IMR-90 (cell line): ENCODE measurements around the gene SLC38A1. TPM values are rescaled to one million over a fixed set of nuclear protein-coding genes. Genes with fewer than 3 reads are reported as not detected.

ENCODE experiments used
- ATAC-seq: fragments of 200-7000 bp; cut with Tn5 transposase; 2 replicates; pipeline ENCODE4 v1.9.1; 2020; ENCODE audit warnings: low read depth, mild to moderate bottlenecking, moderate library complexity
- BruUV-seq: library from RNA; stranded (reverse); fragments of 400-500 nt; replicated peaks from 2 replicates; lab custom pipeline; 2021; lab: Mats Ljungman, UMichigan
- CTCF ChIA-PET: fragments of 300-600 bp; formaldehyde crosslinking; extraction: SDS; loops from one replicate; lab custom pipeline; 2021; ENCODE audit warnings: antibody characterized with exemption; lab: Yijun Ruan, JAX
- POLR2A ChIA-PET: fragments of 300-600 bp; sonication (Branson Sonifier 250); formaldehyde crosslinking; loops from one replicate; lab custom pipeline; 2022; ENCODE audit warnings: antibody characterized with exemption; ENCODE audit not compliant: unreplicated experiment; lab: Charles Lee
- DNase-seq: peaks from one replicate; pipeline ENCODE4 v3.0.0; 2013
- H2AFZ ChIP-seq: replicated peaks from 2 replicates; pipeline ENCODE3; 2013; ENCODE audit warnings: low read length, mild to moderate bottlenecking; ENCODE audit not compliant: poor library complexity
- H2AK5ac ChIP-seq: 2 replicates; pipeline ENCODE4 v1.6.1; 2013; ENCODE audit warnings: low read depth, low read length, inconsistent platforms
- H2AK9ac ChIP-seq: replicated peaks from 2 replicates; pipeline ENCODE3; 2013; ENCODE audit warnings: mild to moderate bottlenecking, low read depth, low read length, moderate library complexity; ENCODE audit not compliant: poor library complexity
- H2BK120ac ChIP-seq: 2 replicates; pipeline ENCODE4 v1.6.1; 2013; ENCODE audit warnings: low read depth, low read length, inconsistent platforms
- H2BK15ac ChIP-seq: 3 replicates; pipeline ENCODE4 v1.6.1; 2013; ENCODE audit warnings: low read depth, low read length, inconsistent platforms
- H2BK20ac ChIP-seq: 2 replicates; pipeline ENCODE4 v1.6.1; 2013; ENCODE audit warnings: low read depth, mild to moderate bottlenecking, inconsistent platforms, low read length, moderate library complexity
- H2BK5ac ChIP-seq: 2 replicates; pipeline ENCODE4 v1.6.1; 2013; ENCODE audit warnings: mild to moderate bottlenecking, low read depth, low read length, inconsistent platforms; ENCODE audit not compliant: poor library complexity, severe bottlenecking
- H3K14ac ChIP-seq: replicated peaks from 2 replicates; pipeline ENCODE4 v1.6.1; 2013; ENCODE audit warnings: low read depth, low read length, inconsistent platforms
- H3K18ac ChIP-seq: 2 replicates; pipeline ENCODE4 v1.6.1; 2013; ENCODE audit warnings: low read depth, low read length, control low read depth
- H3K23ac ChIP-seq: 2 replicates; pipeline ENCODE4 v1.6.1; 2013; ENCODE audit warnings: low read depth, low read length, inconsistent platforms
- H3K27ac ChIP-seq: 2 replicates; pipeline ENCODE4 v1.5.1; 2013; ENCODE audit warnings: mild to moderate bottlenecking, control low read depth, low read length; ENCODE audit not compliant: insufficient read depth
- H3K27me3 ChIP-seq: 2 replicates; pipeline ENCODE4 v1.6.1; 2013; ENCODE audit warnings: low read length; ENCODE audit not compliant: control insufficient read depth, insufficient read depth
- H3K36me3 ChIP-seq: 2 replicates; pipeline ENCODE4 v1.6.1; 2013; ENCODE audit warnings: low read length, mixed read lengths; ENCODE audit not compliant: control insufficient read depth, insufficient read depth
- H3K4ac ChIP-seq: 2 replicates; pipeline ENCODE4 v1.6.1; 2013; ENCODE audit warnings: low read depth, low read length, inconsistent platforms
- H3K4me1 ChIP-seq: 2 replicates; pipeline ENCODE4 v1.6.1; 2013; ENCODE audit warnings: low read length, mixed read lengths; ENCODE audit not compliant: control insufficient read depth, insufficient read depth
- H3K4me2 ChIP-seq: 2 replicates; pipeline ENCODE4 v1.6.1; 2013; ENCODE audit warnings: low read depth, mild to moderate bottlenecking, control low read depth, low read length, moderate library complexity
- H3K4me3 ChIP-seq: 2 replicates; pipeline ENCODE4 v1.5.1; 2013; ENCODE audit warnings: low read depth, mild to moderate bottlenecking, control low read depth, low read length, moderate library complexity; ENCODE audit not compliant: insufficient read depth
- H3K56ac ChIP-seq: 2 replicates; pipeline ENCODE4 v1.6.1; 2013; ENCODE audit warnings: low read length, inconsistent platforms; ENCODE audit not compliant: insufficient read depth; ENCODE audit errors: extremely low read depth
- H3K79me1 ChIP-seq, 2 experiments: 2 replicates each; pipeline ENCODE4 v1.6.1; 2013; ENCODE audit warnings: low read length in 2 of 2, inconsistent platforms in 1 of 2, low read depth in 1 of 2
- H3K9ac ChIP-seq: 2 replicates; pipeline ENCODE4 v1.6.1; 2013; ENCODE audit warnings: low read depth, low read length, control low read depth
- H3K9me1 ChIP-seq: 2 replicates; pipeline ENCODE4 v1.6.1; 2013; ENCODE audit warnings: low read length, inconsistent platforms; ENCODE audit not compliant: insufficient read depth
- H3K9me3 ChIP-seq: 2 replicates; pipeline ENCODE4 v1.6.1; 2013; ENCODE audit warnings: low read length; ENCODE audit not compliant: control insufficient read depth, insufficient read depth
- H4K20me1 ChIP-seq: 2 replicates; pipeline ENCODE4 v1.6.1; 2013; ENCODE audit warnings: low read length, inconsistent platforms; ENCODE audit not compliant: insufficient read depth
- H4K5ac ChIP-seq: 2 replicates; pipeline ENCODE4 v1.6.1; 2013; ENCODE audit warnings: mild to moderate bottlenecking, low read depth, low read length, control low read depth
- H4K8ac ChIP-seq, 2 experiments: 2 replicates each; pipeline ENCODE4 v1.6.1; 2013; ENCODE audit warnings: low read depth in 2 of 2, low read length in 2 of 2, control low read depth in 1 of 2, inconsistent platforms in 1 of 2
- H4K91ac ChIP-seq: 2 replicates; pipeline ENCODE4 v1.6.1; 2013; ENCODE audit warnings: low read depth, low read length, inconsistent platforms; ENCODE audit not compliant: insufficient read depth
- BHLHE40 ChIP-seq: fragments of 150-350 bp; IDR thresholded peaks from 2 replicates; pipeline ENCODE4 v1.6.1; 2016; ENCODE audit warnings: mild to moderate bottlenecking, low read depth, low read length
- CEBPB ChIP-seq: IDR thresholded peaks from 2 replicates; pipeline ENCODE4 v1.6.1; 2012; ENCODE audit warnings: low read depth, low read length, improper control_type of control experiment
- MXI1 ChIP-seq: IDR thresholded peaks from 2 replicates; pipeline ENCODE4 v1.6.1; 2012; ENCODE audit warnings: low read depth, mild to moderate bottlenecking, low read length, moderate library complexity, borderline replicate concordance
- POLR2A ChIP-seq: IDR thresholded peaks from 2 replicates; pipeline ENCODE4 v1.6.1; 2012; ENCODE audit warnings: mild to moderate bottlenecking, low read depth, low read length
- WGBS, 2 experiments: methylation state at CpG; one replicate each; pipeline versions ENCODE4 v1.1.5 to v1.1.7; 2013; ENCODE audit warnings: missing lambda C conversion rate in 2 of 2; ENCODE audit not compliant: insufficient read length in 1 of 2; ENCODE audit errors: extremely low coverage in 2 of 2; 5-methylcytosine and 5-hydroxymethylcytosine counted together
- dilution Hi-C: fragments of 300-500 bp; cut with HindIII; formaldehyde crosslinking; loops from one replicate; pipeline ENCODE4 v1.14.3; 2018; ENCODE audit warnings: low sequenced_read_pairs; ENCODE audit not compliant: unreplicated experiment
- in situ Hi-C: fragments of 300-500 bp; cut with MboI; formaldehyde crosslinking; loops from 3 replicates; pipeline ENCODE4 v1.14.3; 2019; ENCODE audit warnings: low sequenced_read_pairs, inconsistent platforms, mixed read lengths
- intact Hi-C: fragments of 100-400 bp; cut with micrococcal nuclease; formaldehyde crosslinking; loops from 2 replicates; pipeline ENCODE4 v1.10.0; 2022
- polyA plus RNA-seq, 3 experiments: library from polyadenylated mRNA; depleted of rRNA; stranded (reverse); fragments of >200 nt; gene quantifications; 2 replicates each; pipeline ENCODE4 v1.2.3, GENCODE V29; 2012; ENCODE audit warnings: low replicate concordance in 1 of 3
- total RNA-seq: library from RNA; depleted of rRNA; stranded (reverse); fragments of >200 nt; gene quantifications from 2 replicates; pipeline ENCODE4 v1.2.3, GENCODE V29; 2012

SLC38A1 gene
- total and polyA plus RNA-seq, 2 of the 4 experiments (the other 2 are of a cell fraction), result 22.8 to 61.5 TPM

DNA sequence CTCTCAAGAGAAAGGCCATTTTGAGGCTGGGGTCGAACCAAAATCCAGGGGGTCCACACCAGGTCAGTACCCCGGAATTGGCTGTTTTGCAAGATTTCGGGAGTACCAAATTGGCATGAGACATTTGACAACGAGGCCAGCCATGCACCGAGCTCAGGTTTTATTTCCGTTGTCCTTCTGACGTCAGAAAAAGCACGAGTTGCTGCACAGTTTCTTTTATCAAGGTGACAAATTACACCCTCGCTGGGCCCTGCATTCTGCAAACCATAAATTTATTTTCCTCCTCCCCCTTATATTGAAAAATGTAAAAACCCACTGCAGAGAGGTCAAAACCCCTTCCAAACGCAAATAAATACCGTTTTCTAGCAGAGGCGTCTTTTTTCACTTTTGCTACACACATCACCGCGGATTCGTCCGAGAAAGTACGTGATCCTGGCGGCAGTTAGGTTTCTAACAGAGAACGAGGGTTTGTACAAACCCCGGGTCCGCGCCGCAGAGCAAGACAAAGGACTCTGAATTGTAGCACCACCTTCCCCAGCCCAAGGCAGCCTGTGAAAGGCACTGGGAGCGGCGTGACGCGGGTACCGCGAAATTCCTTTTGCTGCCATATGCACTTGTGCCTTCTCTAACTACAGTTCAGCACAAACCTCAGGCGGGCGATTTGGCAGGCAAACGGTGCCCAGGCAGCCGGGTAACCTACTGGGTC is 1.8 kb downstream of the SLC38A1 start:
- H3K9me1 ChIP-seq, result peaks cover 14% of the 10 kb centered on the region
- H3K4me1 ChIP-seq, result peaks cover 20% of the 10 kb centered on the region
- H2BK5ac ChIP-seq, result peak overlapping the region; percentile 22
- TSS peak; percentile 24 for BruUV-seq
- ChIA-PET CTCF (no interaction called here), POLR2A (interaction anchor here (0.6 kb wide), 1 partner anchor 108 kb away, joined by 6 read pairs; no protein-coding TSS in a partner anchor)
- H2AK5ac ChIP-seq, result peak overlapping the region; percentile 94
- H3K4ac ChIP-seq, result peak overlapping the region; percentile 96
- H3K27ac ChIP-seq, result peak overlapping the region; percentile 91
- peak overlapping the region; percentile 96 for H3K56ac ChIP-seq
- H4K8ac ChIP-seq, result peak overlapping the region; percentile 93 to 99; a peak in 2 of 4 replicates
- peaks cover 38% of the 10 kb centered on the region for H4K20me1 ChIP-seq
- peak; percentile 41 for ATAC-seq
- H3K36me3 ChIP-seq, result no peaks in the 10 kb centered on the region
- peak overlapping the region; percentile 98 for H2AK9ac ChIP-seq
- no peaks in the 10 kb centered on the region for H3K9me3 ChIP-seq
- H4K91ac ChIP-seq, result peak overlapping the region; percentile 99
- WGBS, 2 experiments, result 2% methylated on average over 19 of the region's 33 CpGs; no CpG with 5 or more reads in 1 of the 2 experiments
- DNase-seq, result peak; percentile 64
- no peaks in the 10 kb centered on the region for H3K27me3 ChIP-seq
- no peak overlapping the region; the same call in 2 of the 3 replicates for H2BK15ac ChIP-seq
- H4K5ac ChIP-seq, result peak overlapping the region; percentile 73
- peak overlapping the region; percentile 96 for H3K4me3 ChIP-seq
- intact Hi-C loops (loop anchor here (2.0 to 10.0 kb wide), 5 partner anchors 58 to 668 kb away; partner anchors contain the start of gene SCAF11), dilution Hi-C loops (no loop called here), in situ Hi-C loops (loop anchor here (5.0 kb wide), 1 partner anchor 50 kb away; no protein-coding TSS in a partner anchor)
- H3K9ac ChIP-seq, result peak overlapping the region; percentile 98
- H2BK20ac ChIP-seq, result no peak overlapping the region; the same call in 1 of the 2 replicates
- H3K18ac ChIP-seq, result peak overlapping the region; percentile 71
- peak overlapping the region; percentile 93 for H2AFZ ChIP-seq
- peak overlapping the region; percentile 91; the same call in 1 of the 2 replicates for H2BK120ac ChIP-seq
- peaks cover 8 to 43% of the 10 kb centered on the region in 2 experiments; a peak in 3 of 4 replicates for H3K79me1 ChIP-seq
- H3K4me2 ChIP-seq, result peak overlapping the region; percentile 81
- peak; percentile 35; the same call in 1 of the 2 replicates for TF ChIP-seq MXI1
- 0 out of 2 replicates have a peak, but pooled peaks have one; percentile 20 for TF ChIP-seq POLR2A
- TF ChIP-seq BHLHE40, result no peak
- no peak for TF ChIP-seq CEBPB
- H3K14ac ChIP-seq, result peak overlapping the region; percentile 94
- H3K23ac ChIP-seq, result peak overlapping the region; percentile 85
